Measurements from ENCODE around the gene GNAS-AS1.
"Not testable (repeated sequence)": the region's sequence is repeated elsewhere in the genome, so short reads cannot be mapped to it uniquely, and the experiment has no call there.

DNA sequence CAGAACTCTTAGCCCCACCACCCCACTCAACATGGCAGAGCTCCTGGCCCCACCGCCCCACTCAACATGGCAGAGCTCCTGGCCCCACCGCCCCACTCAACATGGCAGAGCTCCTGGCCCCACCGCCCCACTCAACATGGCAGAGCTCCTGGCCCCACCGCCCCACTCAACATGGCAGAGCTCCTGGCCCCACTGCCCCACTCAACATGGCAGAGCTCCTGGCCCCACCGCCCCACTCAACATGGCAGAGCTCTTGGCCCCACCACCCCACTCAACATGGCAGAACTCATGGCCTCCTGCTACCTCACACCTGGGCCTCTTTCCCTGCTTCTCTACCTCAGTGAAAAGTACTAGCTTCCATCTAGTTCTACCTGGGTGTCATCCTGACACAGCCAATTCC lies 21.9 kb downstream of the GNAS-AS1 start:
- TF ChIP-seq, protein P1, sequence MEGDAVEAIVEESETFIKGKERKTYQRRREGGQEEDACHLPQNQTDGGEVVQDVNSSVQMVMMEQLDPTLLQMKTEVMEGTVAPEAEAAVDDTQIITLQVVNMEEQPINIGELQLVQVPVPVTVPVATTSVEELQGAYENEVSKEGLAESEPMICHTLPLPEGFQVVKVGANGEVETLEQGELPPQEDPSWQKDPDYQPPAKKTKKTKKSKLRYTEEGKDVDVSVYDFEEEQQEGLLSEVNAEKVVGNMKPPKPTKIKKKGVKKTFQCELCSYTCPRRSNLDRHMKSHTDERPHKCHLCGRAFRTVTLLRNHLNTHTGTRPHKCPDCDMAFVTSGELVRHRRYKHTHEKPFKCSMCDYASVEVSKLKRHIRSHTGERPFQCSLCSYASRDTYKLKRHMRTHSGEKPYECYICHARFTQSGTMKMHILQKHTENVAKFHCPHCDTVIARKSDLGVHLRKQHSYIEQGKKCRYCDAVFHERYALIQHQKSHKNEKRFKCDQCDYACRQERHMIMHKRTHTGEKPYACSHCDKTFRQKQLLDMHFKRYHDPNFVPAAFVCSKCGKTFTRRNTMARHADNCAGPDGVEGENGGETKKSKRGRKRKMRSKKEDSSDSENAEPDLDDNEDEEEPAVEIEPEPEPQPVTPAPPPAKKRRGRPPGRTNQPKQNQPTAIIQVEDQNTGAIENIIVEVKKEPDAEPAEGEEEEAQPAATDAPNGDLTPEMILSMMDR (IDR thresholded peaks at IDR 0.05; ENCODE audit: low read depth, low read length), result not testable (repeated sequence)
- TF ChIP-seq POLR2A (IDR thresholded peaks at IDR 0.05; ENCODE audit: extremely low read depth, insufficient read length); MYC (IDR thresholded peaks at IDR 0.05; ENCODE audit: low read depth, low read length): not testable (repeated sequence)
- TF ChIP-seq, protein P2, sequence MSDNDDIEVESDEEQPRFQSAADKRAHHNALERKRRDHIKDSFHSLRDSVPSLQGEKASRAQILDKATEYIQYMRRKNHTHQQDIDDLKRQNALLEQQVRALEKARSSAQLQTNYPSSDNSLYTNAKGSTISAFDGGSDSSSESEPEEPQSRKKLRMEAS (IDR thresholded peaks at IDR 0.05; ENCODE audit: low read depth, low read length), result not testable (repeated sequence)

Measured in NB4 (cell line).